SK-N-MC (cell line): ENCODE measurements around the gene CLIC1.

ENCODE experiments used
- EZH2 ChIP-seq: fragments of 200-600 bp; sonication (generic); IDR thresholded peaks from one replicate; pipeline ENCODE4 v1.6.1; 2017; ENCODE audit warnings: antibody characterized with exemption
- FOXP2 ChIP-seq: optimal IDR thresholded peaks from 2 replicates; pipeline ENCODE3; 2011; ENCODE audit warnings: mild to moderate bottlenecking, moderate library complexity; ENCODE audit not compliant: insufficient read depth; ENCODE audit errors: extremely low read length, control extremely low read depth
- POLR2AphosphoS5 ChIP-seq: IDR thresholded peaks from 2 replicates; pipeline ENCODE4 v1.6.1; 2012; ENCODE audit warnings: mild to moderate bottlenecking, low read depth, low read length, borderline replicate concordance

GRCh38 chr6:31762356-31762755, 26.0 kb upstream of the CLIC1 start, which contains the start of gene SAPCD1:
- TF ChIP-seq EZH2 = no peak
- no peak for TF ChIP-seq POLR2AphosphoS5
- no peak for TF ChIP-seq FOXP2
